Measurements from ENCODE around the gene ZC3H12D.

The ZC3H12D gene

GRCh38 chr6:149470948-149471347 lies 13.9 kb downstream of the ZC3H12D start:
- ChIA-PET CTCF (no interaction called here), POLR2A (no interaction called here)

GRCh38 chr6:149468179-149468578 lies 16.6 kb downstream of the ZC3H12D start:
- Histone ChIP-seq H3K9me3 (ENCODE audit: control insufficient read depth, insufficient read depth, low read depth, low read length) (no peaks in the 10 kb centered on the region), H3K4me1 (ENCODE audit: control insufficient read depth, insufficient read depth, low read length) (peaks cover 4% of the 10 kb centered on the region), H3K36me3 (ENCODE audit: control insufficient read depth in 2 of 2, insufficient read depth in 1 of 2, low read length in 2 of 2) (no peaks in the 10 kb centered on the region), H3K4me3 (ENCODE audit: low read depth, low read length) (no peak overlapping the region), H3K27ac (ENCODE audit: extremely low read depth, low read depth, low read length) (no peak overlapping the region)
- TF ChIP-seq ZNF16 (tag by site-specific recombination; IDR thresholded peaks at IDR 0.05; ENCODE audit: low read depth) (no peak), ZFP37 (tag by site-specific recombination; IDR thresholded peaks at IDR 0.05) (no peak), ZNF184 (tag by site-specific recombination; IDR thresholded peaks at IDR 0.05) (no peak), ZNF112 (tag by site-specific recombination; IDR thresholded peaks at IDR 0.05) (no peak), ZNF664 (tag by site-specific recombination; IDR thresholded peaks at IDR 0.05) (no peak), ZNF423 (tag by site-specific recombination; IDR thresholded peaks at IDR 0.05) (no peak), ZNF560 (tag by site-specific recombination; IDR thresholded peaks at IDR 0.05; ENCODE audit: borderline replicate concordance) (no peak), ZNF837 (tag by site-specific recombination; IDR thresholded peaks at IDR 0.05) (no peak), ZNF558 (tag by site-specific recombination; IDR thresholded peaks at IDR 0.05) (no peak), BCL6B (tag by site-specific recombination; IDR thresholded peaks at IDR 0.05) (no peak), PATZ1 (tag by site-specific recombination; IDR thresholded peaks at IDR 0.05) (no peak), ZNF341 (tag by site-specific recombination; IDR thresholded peaks at IDR 0.05; ENCODE audit: low read depth) (no peak), ZBTB21 (tag by site-specific recombination; IDR thresholded peaks at IDR 0.05) (no peak), ZNF658 (tag by site-specific recombination; IDR thresholded peaks at IDR 0.05) (no peak), ZNF792 (tag by site-specific recombination; IDR thresholded peaks at IDR 0.05) (no peak), ZNF580 (tag by site-specific recombination; IDR thresholded peaks at IDR 0.05) (no peak), ZNF626 (tag by site-specific recombination; IDR thresholded peaks at IDR 0.05) (no peak), ZNF629 (tag by site-specific recombination; IDR thresholded peaks at IDR 0.05) (no peak), PRDM4 (tag by site-specific recombination; IDR thresholded peaks at IDR 0.05) (no peak), ZNF292 (tag by site-specific recombination; IDR thresholded peaks at IDR 0.05; ENCODE audit: borderline replicate concordance, low read depth) (no peak)
- POLR2A ChIA-PET = no interaction called here
- CTCF ChIA-PET = interaction anchor here (0.6 kb wide), 1 partner anchor 388 kb away, joined by 3 read pairs; no protein-coding TSS in a partner anchor

More at GRCh38 chr6:149470948-149471347, 13.9 kb downstream of the ZC3H12D start:
- TF ChIP-seq ZNF175 (tag by site-specific recombination; IDR thresholded peaks at IDR 0.05) (no peak), GLIS1 (tag by site-specific recombination; IDR thresholded peaks at IDR 0.05) (no peak), CTCF (tag by site-specific recombination; IDR thresholded peaks at IDR 0.05) (no peak), ZNF121 (tag by site-specific recombination; IDR thresholded peaks at IDR 0.05) (no peak), ZNF112 (tag by site-specific recombination; IDR thresholded peaks at IDR 0.05) (no peak), ZNF777 (tag by site-specific recombination; IDR thresholded peaks at IDR 0.05; ENCODE audit: borderline replicate concordance) (no peak)
- H3K4me3 ChIP-seq (ENCODE audit: low read depth, low read length) = no peak overlapping the region
- no peak overlapping the region for H3K27ac ChIP-seq (ENCODE audit: extremely low read depth, low read depth, low read length)
- no peaks in the 10 kb centered on the region for H3K9me3 ChIP-seq (ENCODE audit: control insufficient read depth, insufficient read depth, low read depth, low read length)
- no peaks in the 10 kb centered on the region for H3K36me3 ChIP-seq (ENCODE audit: control insufficient read depth in 2 of 2, insufficient read depth in 1 of 2, low read length in 2 of 2)
- H3K4me1 ChIP-seq (ENCODE audit: control insufficient read depth, insufficient read depth, low read length) = peaks cover 9% of the 10 kb centered on the region

Data from HEK293 (cell line).